Islet precursor cell (in vitro differentiated cells): Measurements from ENCODE around the gene CLCA4.

Experiments
- DNase-seq: peaks from one replicate; pipeline ENCODE4 v3.0.0-alpha.2; 2018

The CLCA4 gene

GRCh38 chr1:86619313-86619712, 72.4 kb downstream of the CLCA4 start:
- no peak for DNase-seq

DNA sequence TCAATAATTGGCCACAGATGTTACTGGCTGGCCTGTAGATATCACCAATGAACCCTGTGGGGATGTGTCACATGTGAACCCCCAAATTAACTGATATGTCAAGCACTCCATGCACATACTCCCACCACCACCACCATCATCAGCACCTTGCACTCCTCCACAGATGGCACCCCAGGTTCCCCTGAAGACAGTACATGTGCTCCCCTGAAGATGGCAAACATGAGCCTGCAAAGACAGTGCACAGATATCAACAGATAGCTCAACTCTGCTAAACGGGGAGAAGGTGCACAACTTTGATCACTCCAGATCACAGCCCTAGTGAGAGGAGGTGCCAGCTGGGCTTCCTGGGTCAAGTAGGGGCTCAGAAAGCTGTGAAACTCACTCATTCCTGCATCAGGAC, 74.4 kb downstream of the CLCA4 start:
- DNase-seq = no peak
